ENCODE measurements around the gene P2RY12. TPM values are rescaled to one million over a fixed set of nuclear protein-coding genes. Genes with fewer than 3 reads are reported as not detected.

Gene P2RY12
- total RNA-seq, 4 donors from 2014 or later, result 0.34 to 2.1 (median 0.46) TPM; not detected in 1

DNA sequence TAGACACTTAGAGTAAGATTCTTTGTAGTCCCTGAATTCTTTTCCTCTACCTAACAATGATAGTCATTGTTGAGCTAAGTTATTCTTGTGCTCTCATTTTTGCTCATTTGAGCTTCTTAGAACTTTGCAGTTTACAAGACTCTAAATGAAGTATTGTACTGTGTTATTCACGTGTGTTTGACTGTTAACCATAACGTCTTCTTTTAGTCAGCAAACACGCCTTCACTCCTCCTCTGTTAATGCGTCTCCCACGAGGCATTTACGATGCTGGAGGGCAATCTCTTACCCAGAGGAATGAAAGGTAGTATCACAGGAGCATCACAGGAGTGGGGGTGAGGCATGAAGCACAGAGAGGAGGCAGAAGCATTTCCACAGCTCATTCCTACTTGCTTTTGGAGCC lies 91.4 kb downstream of the P2RY12 start:
- no peak for DNase-seq (ENCODE audit: low spot score in 2 of 2)
- intact Hi-C loops (cut with DNase I; ENCODE audit: low total_unique reads), result no loop called here
- WGBS, 2 donors, result 48 to 51% methylated on average over 6 of the region's 6 CpGs
- TF ChIP-seq CTCF (IDR thresholded peaks at IDR 0.05) (no peak), POLR2A (IDR thresholded peaks at IDR 0.05) (no peak)
- no peak overlapping the region for H3K4me3 ChIP-seq (ENCODE audit: low read depth, poor library complexity, severe bottlenecking)

DNA sequence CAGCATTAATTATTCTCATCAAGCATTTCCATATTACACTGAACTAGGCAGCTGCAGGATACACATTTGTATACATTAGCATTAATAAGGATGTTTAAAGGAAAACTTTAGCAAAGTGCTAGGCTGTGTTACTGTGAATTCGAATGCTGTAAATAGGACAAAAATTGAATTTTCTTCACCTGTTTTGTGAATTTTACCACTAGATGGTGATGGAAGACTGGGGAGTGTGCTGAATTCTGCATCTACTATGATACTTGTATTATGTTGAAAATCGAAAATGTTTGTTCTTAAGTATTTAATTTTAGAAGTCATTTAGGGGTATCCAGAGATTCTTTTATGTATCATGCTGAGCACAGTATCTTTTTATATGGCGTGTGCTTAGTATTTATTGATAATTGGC lies 93.9 kb downstream of the P2RY12 start:
- WGBS, 2 donors, result 30 to 39% methylated on average over 3 of the region's 3 CpGs
- no peak for TF ChIP-seq POLR2A (IDR thresholded peaks at IDR 0.05)
- no peak for TF ChIP-seq CTCF (IDR thresholded peaks at IDR 0.05)
- DNase-seq (ENCODE audit: low spot score in 2 of 2), result no peak
- no peak overlapping the region for H3K4me3 ChIP-seq (ENCODE audit: low read depth, poor library complexity, severe bottlenecking)
- intact Hi-C loops (cut with DNase I; ENCODE audit: low total_unique reads), result no loop called here

DNA sequence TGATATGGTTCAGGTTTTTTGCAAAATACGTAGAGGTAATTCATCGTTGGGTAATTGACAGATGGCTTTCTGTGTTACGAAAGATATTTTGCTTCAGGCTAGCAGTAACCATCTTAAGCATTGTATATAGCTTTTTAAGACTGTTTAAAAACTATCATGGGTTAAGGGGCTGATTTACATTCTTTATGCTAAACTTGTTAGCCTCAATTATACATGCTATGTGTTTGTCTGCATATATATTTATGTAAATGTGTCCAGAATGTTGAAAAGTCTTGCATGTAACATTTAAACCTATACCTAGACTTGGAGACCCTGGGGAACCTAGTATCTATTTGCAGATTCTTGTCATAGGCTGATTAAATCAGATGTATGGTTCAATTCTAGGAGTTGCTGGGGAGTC lies 95.1 kb downstream of the P2RY12 start:
- TF ChIP-seq POLR2A (IDR thresholded peaks at IDR 0.05) (no peak), CTCF (IDR thresholded peaks at IDR 0.05) (no peak)
- no peak for DNase-seq (ENCODE audit: low spot score in 2 of 2)
- intact Hi-C loops (cut with DNase I; ENCODE audit: low total_unique reads), result loop anchor here (10.0 kb wide), 1 partner anchor 65 kb away; no protein-coding TSS in a partner anchor
- no peak overlapping the region for H3K4me3 ChIP-seq (ENCODE audit: low read depth, poor library complexity, severe bottlenecking)
- 35 to 52% methylated on average over 3 of the region's 3 CpGs for WGBS, 2 donors

Other genes with a start within 250 kb of the P2RY12 start
- gene GPR171, start 181.5 kb downstream of the P2RY12 start, total RNA-seq, result under 1 TPM in 2 of 4 donors, not detected in 2; 0.55 to 0.68 TPM
- 1 to 10 TPM; 1.8 to 3.7 (median 2.8) TPM for gene P2RY14, start 106.2 kb downstream of the P2RY12 start, total RNA-seq
- gene GPR87, start 67.9 kb downstream of the P2RY12 start, total RNA-seq, result 10 to 100 TPM; 24.2 to 68.5 (median 55.4) TPM
- gene P2RY13, start 55.2 kb downstream of the P2RY12 start, total RNA-seq, result 1 to 10 TPM in 1 of 4 donors, under 1 TPM in 3; 0.34 to 1.2 (median 0.58) TPM
- 1 to 10 TPM in 3 of 4 donors, under 1 TPM in 1; 0.67 to 3.3 (median 2.1) TPM for gene IGSF10, start 76.3 kb upstream of the P2RY12 start, total RNA-seq